ENCODE measurements around the gene SMAD3. TPM values are rescaled to one million over a fixed set of nuclear protein-coding genes. Genes with fewer than 3 reads are reported as not detected.

The SMAD3 gene
- total RNA-seq, 1 experiment from 2014 or later, result 46.7 TPM

DNA sequence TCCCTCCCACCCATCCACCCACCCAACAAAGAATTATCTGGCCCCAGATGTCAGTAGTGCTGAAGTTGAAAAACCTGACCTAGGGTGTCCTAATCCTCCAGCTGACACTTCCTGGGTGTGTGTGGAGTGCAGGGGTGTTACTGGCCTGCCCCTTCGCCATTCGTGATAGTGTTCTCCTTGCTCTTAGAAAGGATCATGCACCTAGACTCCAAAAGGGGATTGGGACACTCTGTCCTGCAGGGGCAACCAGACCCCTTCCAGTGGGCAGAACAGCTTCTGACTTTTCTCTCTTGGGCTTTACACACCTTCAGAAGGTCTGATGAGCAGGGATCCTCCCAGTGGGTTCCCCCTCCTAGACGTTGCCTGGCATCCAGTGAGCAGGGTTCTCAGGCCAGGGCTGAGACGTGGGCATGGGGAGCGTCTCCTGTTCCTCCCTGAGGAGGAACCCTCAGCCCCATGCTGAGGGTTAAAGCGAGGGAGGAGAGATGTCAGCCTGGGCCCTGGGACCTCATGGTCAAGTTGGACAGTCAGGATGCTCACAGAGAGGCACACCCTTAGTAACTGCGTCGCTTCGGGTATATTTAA lies 114.1 kb downstream of the SMAD3 start:
- no peak for DNase-seq (ENCODE audit: low read depth)

DNA sequence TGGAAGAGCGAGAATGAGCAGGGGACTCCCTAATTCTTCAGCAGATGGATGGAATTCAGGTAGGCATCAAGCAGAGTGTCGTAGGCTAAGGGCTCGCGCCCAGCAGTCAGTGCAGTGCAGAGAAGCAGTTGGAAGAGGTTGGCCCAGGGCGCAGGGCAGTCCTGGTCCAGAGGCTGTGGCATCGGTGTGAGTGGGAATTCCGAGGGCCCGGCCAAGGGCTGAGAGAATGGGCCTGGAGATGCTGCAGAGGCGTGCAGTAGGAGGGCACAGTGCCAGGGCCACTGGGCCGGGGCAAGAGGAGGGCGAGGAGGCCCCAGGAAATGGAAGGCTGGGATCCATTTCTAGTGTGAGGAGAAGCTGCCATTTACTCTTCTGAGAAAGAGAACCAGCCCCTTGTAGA lies 114.6 kb downstream of the SMAD3 start:
- DNase-seq (ENCODE audit: low read depth), result no peak

DNA sequence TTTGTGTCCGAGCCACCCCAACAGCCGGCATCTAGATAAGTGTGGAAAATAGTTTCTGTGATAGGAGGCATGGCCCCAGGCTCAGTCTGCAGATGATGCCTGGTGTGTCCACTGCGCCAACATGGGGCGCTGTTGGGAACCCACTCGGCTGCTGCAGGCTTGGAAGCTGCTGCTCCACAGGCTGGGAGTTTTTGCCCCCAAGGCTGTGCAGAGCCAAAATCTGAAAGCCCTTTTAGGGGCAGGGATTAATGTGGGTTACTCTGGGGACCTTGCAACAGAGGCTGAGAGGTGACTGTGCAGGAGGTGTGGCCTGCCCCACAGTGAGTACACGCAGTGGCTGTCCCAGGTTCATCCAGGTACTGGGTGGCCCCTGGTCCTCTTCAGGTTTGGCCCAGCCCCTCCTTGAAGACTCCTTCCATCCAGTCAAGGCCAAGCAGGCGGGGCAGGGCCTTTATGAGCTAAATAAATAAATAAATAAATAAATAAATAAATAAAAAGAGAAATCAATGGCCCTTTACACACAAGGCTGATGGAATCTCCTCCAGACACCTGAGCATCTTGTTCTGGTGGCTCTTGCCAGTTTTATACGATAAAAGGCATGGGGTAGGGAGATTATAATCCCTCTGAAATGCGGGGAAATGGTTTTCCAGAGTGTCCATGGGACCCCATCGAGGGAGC lies 115.3 kb downstream of the SMAD3 start:
- DNase-seq (ENCODE audit: low read depth), result no peak

DNA sequence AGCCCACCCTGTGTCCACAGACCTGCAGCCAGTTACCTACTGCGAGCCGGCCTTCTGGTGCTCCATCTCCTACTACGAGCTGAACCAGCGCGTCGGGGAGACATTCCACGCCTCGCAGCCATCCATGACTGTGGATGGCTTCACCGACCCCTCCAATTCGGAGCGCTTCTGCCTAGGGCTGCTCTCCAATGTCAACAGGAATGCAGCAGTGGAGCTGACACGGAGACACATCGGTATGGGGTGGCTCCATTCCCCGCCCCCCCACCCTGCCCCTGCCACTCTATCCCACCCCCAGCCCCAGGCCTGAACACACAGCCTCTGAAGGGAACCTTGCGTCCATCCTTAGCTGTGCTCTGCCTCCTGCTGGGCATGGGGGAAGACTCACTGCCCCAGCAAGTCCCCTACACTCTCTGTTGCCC lies 115.8 kb downstream of the SMAD3 start:
- DNase-seq (ENCODE audit: low read depth), result no peak

DNA sequence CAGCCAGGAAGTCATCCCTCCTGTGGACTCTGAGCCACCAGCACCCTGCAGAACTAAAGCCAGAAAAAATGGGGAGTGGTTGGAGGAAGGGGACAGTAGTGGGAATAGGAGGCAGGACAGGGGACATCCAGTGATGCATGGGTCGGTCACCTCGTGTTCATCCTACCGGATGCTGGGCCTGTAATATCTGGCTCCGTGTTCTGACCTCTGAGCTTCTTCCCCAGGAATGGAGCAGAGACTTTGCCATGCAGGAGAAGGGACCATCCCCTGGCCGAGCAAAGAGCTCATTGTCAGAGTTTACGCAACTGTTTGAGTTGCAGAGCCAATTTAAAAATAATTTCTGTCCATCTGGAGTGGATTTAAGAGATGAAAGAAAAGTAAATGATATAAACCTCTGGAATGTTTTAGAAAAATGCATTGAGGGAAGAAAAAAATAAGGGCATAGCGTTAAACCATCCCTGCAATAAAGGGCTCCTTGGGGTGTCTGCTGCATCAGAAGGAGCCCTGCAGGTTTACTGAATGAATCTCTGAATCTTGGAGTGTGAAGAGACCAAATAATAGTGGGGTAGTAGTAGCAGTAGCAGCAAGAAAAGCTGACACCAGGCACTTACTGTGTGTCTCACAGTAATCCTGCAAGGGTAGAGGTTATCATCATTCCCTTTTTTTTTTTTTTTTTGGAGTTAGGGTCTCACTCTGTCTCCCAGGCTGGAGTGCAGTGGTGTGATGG lies 118.2 kb downstream of the SMAD3 start:
- DNase-seq (ENCODE audit: low read depth), result no peak

DNA sequence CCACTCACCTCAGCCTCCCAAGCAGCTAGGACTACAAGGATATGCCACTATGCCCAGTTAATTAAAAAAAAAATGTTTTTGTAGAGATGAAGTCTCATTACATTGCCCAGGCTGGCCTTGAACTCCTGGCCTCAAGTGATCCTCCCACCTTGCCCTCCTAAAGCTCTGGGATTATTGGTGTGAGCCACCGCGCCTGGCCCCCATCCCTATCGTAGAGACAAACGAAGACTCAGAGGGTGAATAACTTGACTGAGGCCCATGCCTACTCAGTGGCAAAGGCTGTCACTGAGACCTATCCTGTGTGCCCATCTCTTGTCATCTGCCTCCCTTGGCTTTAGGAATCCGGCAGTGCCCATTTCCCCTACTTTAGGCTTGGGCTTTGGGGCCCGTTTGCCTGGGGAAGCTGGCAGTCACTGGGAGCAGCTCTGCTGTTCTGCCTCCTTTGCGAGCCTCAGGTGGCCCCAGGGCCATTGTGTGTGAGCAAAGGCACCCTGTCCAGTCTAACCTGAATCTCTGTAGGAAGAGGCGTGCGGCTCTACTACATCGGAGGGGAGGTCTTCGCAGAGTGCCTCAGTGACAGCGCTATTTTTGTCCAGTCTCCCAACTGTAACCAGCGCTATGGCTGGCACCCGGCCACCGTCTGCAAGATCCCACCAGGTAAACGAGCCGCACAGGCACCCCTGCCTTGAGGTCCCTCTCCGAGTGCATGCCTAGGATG lies 119.0 kb downstream of the SMAD3 start:
- DNase-seq (ENCODE audit: low read depth), result no peak

DNA sequence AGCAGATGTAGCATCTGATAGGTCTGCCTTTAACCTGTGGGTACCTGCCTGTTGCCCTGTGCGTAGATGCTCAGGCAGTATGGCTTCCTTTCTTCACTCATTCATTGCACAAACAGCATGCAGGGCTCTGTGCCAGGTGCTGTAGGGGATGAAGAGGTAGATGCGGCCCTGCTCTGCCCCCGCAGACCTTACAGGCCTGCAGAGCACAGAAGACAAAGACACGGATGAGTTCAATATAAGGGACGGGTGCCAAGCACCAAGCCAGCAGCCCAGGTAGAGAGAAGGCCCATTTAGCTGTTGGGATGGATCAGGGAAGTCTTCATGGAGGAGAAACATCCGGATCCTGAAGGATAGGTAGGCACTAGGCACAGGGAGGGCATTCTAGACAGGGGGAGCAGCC lies 119.6 kb downstream of the SMAD3 start:
- DNase-seq (ENCODE audit: low read depth), result no peak

DNA sequence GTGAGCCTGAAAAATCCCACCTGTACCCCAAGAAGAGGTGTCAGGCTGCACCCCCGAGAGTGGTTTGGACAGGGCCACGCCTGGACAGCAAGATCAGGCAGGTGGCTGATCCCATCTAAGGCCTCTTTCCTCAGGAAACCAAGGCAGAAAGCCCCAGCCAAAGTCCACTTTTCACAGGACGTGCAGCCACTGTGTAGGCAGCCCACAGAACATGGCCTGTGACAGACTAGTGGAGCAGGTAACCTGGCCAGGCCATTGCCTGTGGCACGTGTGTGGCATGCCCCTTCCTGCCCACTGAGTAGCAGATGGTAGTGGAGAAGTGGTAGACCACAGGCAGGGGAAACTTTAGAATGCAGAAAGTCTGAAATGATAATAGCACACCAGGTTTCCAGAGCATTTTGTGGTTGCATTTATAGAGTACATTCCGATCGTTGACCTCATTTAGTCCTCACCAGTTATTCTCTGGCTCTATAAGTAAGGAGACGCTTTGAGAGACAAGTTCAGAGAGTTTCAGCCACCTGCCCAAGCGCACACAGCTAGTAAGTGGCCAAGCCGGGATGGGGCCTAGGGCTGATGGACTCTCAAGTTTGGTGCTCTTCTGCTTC lies 120.3 kb downstream of the SMAD3 start:
- no peak for DNase-seq (ENCODE audit: low read depth)

DNA sequence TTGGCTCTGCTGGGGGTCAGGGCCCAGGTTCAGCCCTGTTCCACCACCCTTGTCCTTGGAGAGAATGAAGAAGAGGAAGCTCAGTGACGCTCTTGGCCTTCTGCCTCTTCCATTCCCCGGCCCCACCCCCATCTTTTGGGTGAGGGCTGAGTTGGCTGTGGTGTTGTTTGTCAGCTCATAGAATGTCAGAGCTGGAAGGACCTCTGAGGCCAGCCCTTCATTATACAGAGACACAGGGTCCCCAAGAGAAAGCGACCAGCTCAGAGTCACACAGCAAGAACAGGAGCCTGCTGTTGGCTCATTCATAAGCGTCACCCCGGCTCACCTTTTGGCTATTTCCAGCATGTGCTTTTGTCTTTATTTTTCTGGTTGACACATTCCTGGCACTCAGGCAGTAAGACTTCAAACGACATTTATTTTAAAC lies 120.8 kb downstream of the SMAD3 start:
- DNase-seq (ENCODE audit: low read depth), result no peak

DNA sequence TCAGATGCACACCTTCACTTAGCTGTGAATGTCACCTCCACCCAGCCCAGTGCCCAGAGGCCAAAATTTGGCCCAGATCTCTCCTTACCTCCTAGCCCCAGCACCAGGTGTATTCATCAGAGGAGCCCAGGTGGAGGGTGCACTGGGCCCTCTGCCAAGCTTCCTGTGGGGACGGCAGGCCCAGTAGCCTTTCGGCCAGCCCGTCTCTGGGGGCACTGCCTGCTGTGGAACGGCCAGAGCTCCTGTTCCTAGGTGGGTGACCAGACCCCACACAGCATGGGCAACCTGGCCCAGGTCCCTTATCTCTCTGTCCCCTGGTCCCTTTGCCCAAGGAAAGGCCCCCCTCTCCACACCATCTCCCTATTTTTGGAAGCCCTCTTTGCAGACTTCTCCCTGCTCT lies 121.3 kb downstream of the SMAD3 start:
- no peak for DNase-seq (ENCODE audit: low read depth)

DNA sequence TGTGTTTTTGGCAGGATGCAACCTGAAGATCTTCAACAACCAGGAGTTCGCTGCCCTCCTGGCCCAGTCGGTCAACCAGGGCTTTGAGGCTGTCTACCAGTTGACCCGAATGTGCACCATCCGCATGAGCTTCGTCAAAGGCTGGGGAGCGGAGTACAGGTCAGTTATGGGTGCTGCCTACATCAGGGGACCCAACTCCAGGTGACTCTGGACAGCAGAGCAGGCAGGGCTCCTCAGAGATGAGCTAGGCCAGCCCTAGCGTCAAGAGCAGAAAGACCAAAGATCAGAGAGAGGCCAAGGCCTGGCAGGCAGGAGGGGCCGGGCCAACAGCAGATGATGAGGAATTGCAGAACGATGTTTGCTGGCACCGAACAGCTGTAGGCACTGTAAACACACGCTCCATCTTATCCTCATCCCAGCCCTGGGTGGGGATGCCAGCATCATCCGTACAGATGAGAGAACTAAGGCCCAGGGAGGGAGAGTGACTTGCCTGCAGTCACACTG lies 122.0 kb downstream of the SMAD3 start:
- no peak for DNase-seq (ENCODE audit: low read depth)

DNA sequence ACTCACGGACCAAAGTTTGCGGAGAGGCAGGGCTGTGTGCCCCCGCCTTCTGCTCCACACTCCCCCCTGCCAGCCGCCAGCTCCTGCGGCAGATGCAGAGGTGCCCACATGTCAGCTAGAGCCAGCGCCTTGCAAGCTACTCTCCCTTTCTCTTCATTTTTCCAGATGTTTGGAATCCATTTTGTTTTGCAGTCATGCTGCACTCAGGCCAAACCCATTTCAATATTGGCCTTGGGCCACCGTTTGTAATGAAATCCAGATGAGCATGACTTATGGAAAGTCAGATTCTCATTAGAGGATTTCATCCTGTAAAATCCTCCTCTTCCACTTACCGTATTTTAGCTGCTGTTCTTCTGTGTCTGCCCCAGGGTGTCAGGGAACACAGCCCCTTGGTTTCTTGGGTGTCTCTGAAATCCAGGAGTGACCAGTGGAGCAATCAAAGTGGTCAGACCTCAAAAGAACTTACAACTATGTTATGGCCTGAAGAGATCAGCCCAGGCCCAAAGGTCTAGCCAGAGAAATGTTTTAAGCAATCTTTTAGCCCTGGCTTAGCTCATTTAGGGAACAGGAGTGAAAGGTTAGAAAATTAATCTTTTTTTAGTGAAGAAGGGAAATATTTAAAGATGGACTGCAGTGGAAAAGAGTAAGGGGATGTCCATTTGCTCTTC lies 123.3 kb downstream of the SMAD3 start:
- no peak for DNase-seq (ENCODE audit: low read depth)

DNA sequence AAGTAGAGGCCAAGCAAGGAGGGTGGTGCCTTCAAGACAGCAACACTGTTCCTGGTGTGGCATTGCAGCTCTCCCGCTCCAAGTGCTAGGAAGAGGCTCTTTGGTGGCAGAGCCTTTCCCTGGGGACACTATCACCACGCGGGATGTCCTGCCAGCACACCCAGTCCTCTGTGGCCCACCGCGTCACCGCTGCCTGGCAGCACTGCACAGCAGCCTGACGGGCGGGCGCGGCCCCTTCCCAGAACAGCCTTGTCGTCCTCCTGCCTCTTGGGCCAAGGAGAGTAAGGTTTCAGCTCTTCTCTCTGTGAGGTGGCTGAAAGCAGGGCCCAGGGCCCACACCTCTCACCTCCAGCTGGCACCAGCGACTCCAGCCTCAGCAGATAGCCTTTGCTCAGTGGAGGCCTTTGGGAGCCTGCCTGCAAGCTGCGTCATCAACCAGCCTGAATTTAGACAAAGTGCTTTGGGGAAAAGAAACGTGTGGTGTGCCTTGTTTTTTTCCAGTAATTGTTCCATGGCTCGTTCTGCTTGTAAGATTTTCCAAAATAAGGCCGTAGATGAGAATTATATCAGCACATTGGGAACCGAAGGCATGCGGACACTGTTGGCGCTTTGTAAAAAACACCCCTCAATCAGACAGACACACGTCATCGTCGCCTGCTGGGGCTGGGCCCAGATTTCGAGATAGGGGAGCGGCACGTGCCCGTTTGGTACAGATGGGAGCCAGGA lies 124.1 kb downstream of the SMAD3 start:
- DNase-seq (ENCODE audit: low read depth), result no peak

DNA sequence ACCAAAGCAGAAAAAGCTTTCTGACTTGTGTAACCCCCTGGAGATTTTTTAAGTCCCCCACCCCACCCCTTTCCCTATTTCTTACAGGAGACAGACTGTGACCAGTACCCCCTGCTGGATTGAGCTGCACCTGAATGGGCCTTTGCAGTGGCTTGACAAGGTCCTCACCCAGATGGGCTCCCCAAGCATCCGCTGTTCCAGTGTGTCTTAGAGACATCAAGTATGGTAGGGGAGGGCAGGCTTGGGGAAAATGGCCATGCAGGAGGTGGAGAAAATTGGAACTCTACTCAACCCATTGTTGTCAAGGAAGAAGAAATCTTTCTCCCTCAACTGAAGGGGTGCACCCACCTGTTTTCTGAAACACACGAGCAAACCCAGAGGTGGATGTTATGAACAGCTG lies 124.9 kb downstream of the SMAD3 start:
- DNase-seq (ENCODE audit: low read depth), result no peak

DNA sequence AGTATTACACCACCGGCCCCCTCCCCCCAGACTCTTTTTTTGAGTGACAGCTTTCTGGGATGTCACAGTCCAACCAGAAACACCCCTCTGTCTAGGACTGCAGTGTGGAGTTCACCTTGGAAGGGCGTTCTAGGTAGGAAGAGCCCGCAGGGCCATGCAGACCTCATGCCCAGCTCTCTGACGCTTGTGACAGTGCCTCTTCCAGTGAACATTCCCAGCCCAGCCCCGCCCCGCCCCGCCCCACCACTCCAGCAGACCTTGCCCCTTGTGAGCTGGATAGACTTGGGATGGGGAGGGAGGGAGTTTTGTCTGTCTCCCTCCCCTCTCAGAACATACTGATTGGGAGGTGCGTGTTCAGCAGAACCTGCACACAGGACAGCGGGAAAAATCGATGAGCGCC lies 125.4 kb downstream of the SMAD3 start:
- no peak for DNase-seq (ENCODE audit: low read depth)

DNA sequence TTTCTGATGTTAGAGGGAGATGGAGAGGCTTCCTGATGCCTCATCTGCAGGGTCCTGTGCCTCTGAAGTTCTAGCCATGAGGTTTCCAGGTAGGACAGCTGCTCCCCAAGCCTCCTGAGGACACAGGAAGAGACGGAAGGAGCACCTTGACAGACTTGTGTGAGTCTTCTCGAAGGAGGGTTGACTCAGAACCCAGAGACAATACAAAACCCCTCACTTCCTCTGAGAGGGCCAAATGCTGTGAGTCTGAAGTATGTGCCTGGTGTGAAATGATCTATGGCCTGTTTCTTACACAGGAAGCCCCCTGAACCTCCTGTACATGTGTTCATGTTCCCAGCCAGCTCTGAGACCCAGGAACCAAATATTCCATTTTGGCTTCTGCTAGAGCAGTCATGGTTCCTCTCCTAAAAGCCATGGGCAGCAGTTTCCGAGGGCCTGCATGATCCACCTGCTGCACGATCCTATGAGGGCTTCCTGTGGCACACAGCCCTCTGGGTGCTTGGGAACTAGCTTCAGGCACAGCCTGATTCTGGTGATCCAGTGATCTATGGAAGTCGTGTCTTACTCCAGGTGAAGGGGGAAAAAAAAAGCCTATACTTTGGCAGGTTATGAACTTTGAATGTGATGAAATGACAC lies 126.9 kb downstream of the SMAD3 start:
- DNase-seq (ENCODE audit: low read depth), result no peak

DNA sequence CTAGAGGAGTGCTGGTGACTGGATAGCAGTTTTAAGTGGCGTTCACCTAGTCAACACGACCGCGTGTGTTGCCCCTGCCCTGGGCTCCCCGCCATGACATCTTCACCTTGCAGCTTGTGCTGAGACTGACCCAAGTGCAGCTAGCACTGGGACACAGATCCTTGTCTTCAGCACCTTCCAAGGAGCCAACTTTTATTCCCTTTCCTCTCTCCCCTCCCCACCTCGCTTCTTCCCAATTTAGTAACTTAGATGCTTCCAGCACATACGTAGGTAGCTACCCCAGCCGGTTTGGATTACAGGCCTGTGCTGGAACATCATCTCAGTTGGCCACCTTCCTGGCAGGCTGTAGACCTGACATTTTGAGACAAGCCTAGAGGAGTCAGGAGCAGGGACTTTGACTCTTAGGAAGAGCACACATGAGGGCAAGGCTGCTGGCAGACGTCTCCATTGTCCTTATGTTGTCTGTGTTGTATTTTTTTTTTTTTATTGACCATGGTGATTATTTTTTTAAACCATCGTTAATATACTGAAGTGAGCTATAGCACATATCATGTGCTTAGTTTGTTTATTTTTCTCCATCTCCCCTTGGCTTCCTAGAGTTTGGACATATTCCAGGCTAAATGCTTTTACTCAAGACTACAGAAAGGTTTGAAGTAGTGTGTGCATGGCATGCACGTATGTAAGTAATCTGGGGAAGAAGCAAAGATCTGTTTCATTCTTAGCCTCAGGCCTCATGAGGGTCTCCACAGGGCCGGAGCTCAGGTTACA lies 128.0 kb downstream of the SMAD3 start:
- DNase-seq (ENCODE audit: low read depth), result no peak

DNA sequence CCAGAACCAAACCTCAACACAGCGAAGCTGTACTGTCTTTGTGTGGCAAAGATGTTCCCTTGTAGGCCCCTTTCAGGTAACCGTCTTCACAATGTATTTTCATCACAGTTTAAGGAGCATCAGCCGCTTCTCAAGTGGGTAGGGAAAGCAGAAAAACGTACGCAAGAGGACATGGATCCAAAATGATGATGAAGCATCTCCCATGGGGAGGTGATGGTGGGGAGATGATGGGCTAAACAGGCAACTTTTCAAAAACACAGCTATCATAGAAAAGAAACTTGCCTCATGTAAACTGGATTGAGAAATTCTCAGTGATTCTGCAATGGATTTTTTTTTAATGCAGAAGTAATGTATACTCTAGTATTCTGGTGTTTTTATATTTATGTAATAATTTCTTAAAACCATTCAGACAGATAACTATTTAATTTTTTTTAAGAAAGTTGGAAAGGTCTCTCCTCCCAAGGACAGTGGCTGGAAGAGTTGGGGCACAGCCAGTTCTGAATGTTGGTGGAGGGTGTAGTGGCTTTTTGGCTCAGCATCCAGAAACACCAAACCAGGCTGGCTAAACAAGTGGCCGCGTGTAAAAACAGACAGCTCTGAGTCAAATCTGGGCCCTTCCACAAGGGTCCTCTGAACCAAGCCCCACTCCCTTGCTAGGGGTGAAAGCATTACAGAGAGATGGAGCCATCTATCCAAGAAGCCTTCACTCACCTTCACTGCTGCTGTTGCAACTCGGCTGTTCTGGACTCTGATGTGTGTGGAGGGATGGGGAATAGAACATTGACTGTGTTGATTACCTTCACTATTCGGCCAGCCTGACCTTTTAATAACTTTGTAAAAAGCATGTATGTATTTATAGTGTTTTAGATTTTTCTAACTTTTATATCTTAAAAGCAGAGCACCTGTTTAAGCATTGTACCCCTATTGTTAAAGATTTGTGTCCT lies 129.0 kb downstream of the SMAD3 start:
- DNase-seq (ENCODE audit: low read depth), result no peak
